Erythroblast (primary cell): ENCODE measurements around the gene IBTK.

Source experiments
- GATA1 ChIP-seq: IDR thresholded peaks from 2 replicates; pipeline ENCODE4 v1.6.1; 2011; ENCODE audit warnings: low read depth, mild to moderate bottlenecking, control low read depth, low read length, moderate library complexity
- POLR2A ChIP-seq: IDR thresholded peaks from 2 replicates; pipeline ENCODE4 v1.6.1; 2011; ENCODE audit warnings: mild to moderate bottlenecking, low read length

GRCh38 chr6:82277686-82278085, 30.1 kb upstream of the IBTK start:
- TF ChIP-seq POLR2A = no peak
- no peak for TF ChIP-seq GATA1
